HCT116 (cell line): ENCODE results near the gene CACNB2. TPM values are rescaled to one million over a fixed set of nuclear protein-coding genes. Genes with fewer than 3 reads are reported as not detected.

Source experiments
- ATAC-seq: fragments of 200-7000 bp; cut with Tn5 transposase; 2 replicates; pipeline ENCODE4 v1.9.1; 2020; ENCODE audit warnings: mild to moderate bottlenecking, moderate library complexity
- BruUV-seq: library from RNA; stranded (reverse); fragments of 400-500 nt; replicated peaks from 2 replicates; lab custom pipeline; 2021; lab: Mats Ljungman, UMichigan
- CTCF ChIA-PET: fragments of 300-600 bp; sonication (Branson Sonifier 250); formaldehyde crosslinking; loops from one replicate; lab custom pipeline; 2021; ENCODE audit warnings: antibody characterized with exemption; lab: Charles Lee
- POLR2A ChIA-PET: fragments of 300-600, 350-600 bp; sonication (Branson Sonifier 250); formaldehyde crosslinking; loops from one replicate; lab custom pipeline; 2021; ENCODE audit warnings: antibody characterized with exemption; lab: Charles Lee
- RAD21 ChIA-PET, 2 experiments: fragments of 300-600 bp; sonication (Branson Sonifier 250); formaldehyde crosslinking; loops; one replicate each; lab custom pipeline; 2023; ENCODE audit warnings: low total read pairs in 2 of 2; ENCODE audit not compliant: uncharacterized antibody in 2 of 2, unreplicated experiment in 2 of 2, low non-redundant PET in 1 of 2; lab: Charles Lee
- DNase-seq: peaks from one replicate; pipeline ENCODE4 v3.0.0-alpha.2; 2010; ENCODE audit warnings: low read depth, low spot score
- H2AFZ ChIP-seq: fragments of 200-600 bp; shearing (Covaris generic), sonication (generic); 2 replicates; pipeline ENCODE4 v1.6.1; 2017; ENCODE audit warnings: low read depth, mixed run types, mixed read lengths, antibody characterized with exemption, low read length; ENCODE audit not compliant: poor library complexity, severe bottlenecking
- H3K27ac ChIP-seq: 2 replicates; pipeline ENCODE4 v1.5.1; 2012; ENCODE audit warnings: low read depth, low read length
- H3K27me3 ChIP-seq: fragments of 200-600 bp; sonication (generic); 2 replicates; pipeline ENCODE4 v1.6.1; 2016; ENCODE audit warnings: mixed run types, low read length, mixed read lengths; ENCODE audit not compliant: insufficient read depth
- H3K36me3 ChIP-seq, 2 experiments: fragments of 200-500 bp in 1 of 2; fragments of 200-600 bp in 1 of 2; sonication (Bioruptor generic) in 1 of 2; sonication (generic) in 1 of 2; 2 replicates each; pipeline versions ENCODE4 v1.5.1 to v1.6.1; 2014 to 2016; ENCODE audit warnings: low read length in 2 of 2, inconsistent platforms in 1 of 2, mixed read lengths in 1 of 2, mixed run types in 1 of 2; ENCODE audit not compliant: insufficient read depth in 2 of 2, control insufficient read depth in 1 of 2
- H3K4me1 ChIP-seq, 2 experiments: fragments of 200-600 bp in 1 of 2; sonication (generic) in 1 of 2; 2 replicates each; pipeline versions ENCODE4 v1.5.1 to v1.6.1; 2012 to 2017; ENCODE audit warnings: low read length in 2 of 2, inconsistent platforms in 1 of 2, mild to moderate bottlenecking in 1 of 2, mixed read lengths in 1 of 2, mixed run types in 1 of 2, moderate library complexity in 1 of 2; ENCODE audit not compliant: insufficient read depth in 2 of 2, control insufficient read depth in 1 of 2
- H3K4me2 ChIP-seq: fragments of 200-600 bp; sonication (generic); 2 replicates; pipeline ENCODE4 v1.6.1; 2017; ENCODE audit warnings: mixed run types, low read length, mixed read lengths
- H3K4me3 ChIP-seq, 2 experiments: fragments of 200-600 bp in 1 of 2; sonication (generic) in 1 of 2; replicated peaks in 1 of 2; 2 replicates each; pipeline ENCODE4 v1.5.1; 2011 to 2016; ENCODE audit warnings: low read length in 2 of 2, control low read depth in 1 of 2, low read depth in 1 of 2, mild to moderate bottlenecking in 1 of 2, mixed read lengths in 1 of 2, mixed run types in 1 of 2
- H3K79me2 ChIP-seq: fragments of 200-600 bp; sonication (generic); 2 replicates; pipeline ENCODE4 v1.6.1; 2017; ENCODE audit warnings: mild to moderate bottlenecking, mixed run types, low read length, moderate library complexity, mixed read lengths; ENCODE audit not compliant: insufficient read depth
- H3K9ac ChIP-seq: fragments of 200-600 bp; sonication (generic); 2 replicates; pipeline ENCODE4 v1.6.1; 2016; ENCODE audit warnings: low read length, mixed read lengths
- H3K9me2 ChIP-seq: fragments of 200-600 bp; sonication (generic), shearing (Covaris generic); 2 replicates; pipeline ENCODE4 v1.6.1; 2017; ENCODE audit warnings: mixed run types, mild to moderate bottlenecking, moderate library complexity; ENCODE audit not compliant: insufficient read depth
- H3K9me3 ChIP-seq, 2 experiments: fragments of 200-500 bp in 1 of 2; fragments of 200-600 bp in 1 of 2; sonication (Bioruptor generic) in 1 of 2; sonication (generic) in 1 of 2; 2 replicates each; pipeline ENCODE4 v1.6.1; 2014 to 2017; ENCODE audit warnings: low read length in 2 of 2, mixed read lengths in 2 of 2, inconsistent platforms in 1 of 2, low read depth in 1 of 2, mild to moderate bottlenecking in 1 of 2, mixed run types in 1 of 2, moderate library complexity in 1 of 2; ENCODE audit not compliant: control insufficient read depth in 1 of 2, insufficient read depth in 1 of 2
- H4K20me1 ChIP-seq: fragments of 200-600 bp; sonication (generic), shearing (Covaris generic); 2 replicates; pipeline ENCODE4 v1.6.1; 2017; ENCODE audit warnings: mixed run types, mild to moderate bottlenecking, moderate library complexity; ENCODE audit not compliant: insufficient read depth
- ATF3 ChIP-seq: IDR thresholded peaks from 2 replicates; pipeline ENCODE4 v1.6.1; 2012
- CBX3 ChIP-seq: IDR thresholded peaks from 2 replicates; pipeline ENCODE4 v1.6.1; 2012; ENCODE audit warnings: low read depth
- CEBPB ChIP-seq: IDR thresholded peaks from 2 replicates; pipeline ENCODE4 v1.6.1; 2012; ENCODE audit warnings: low read depth
- EGR1 ChIP-seq: IDR thresholded peaks from 2 replicates; pipeline ENCODE4 v1.6.1; 2012; ENCODE audit warnings: low read depth
- ELF1 ChIP-seq: IDR thresholded peaks from 2 replicates; pipeline ENCODE4 v1.6.1; 2012; ENCODE audit warnings: low read depth, borderline replicate concordance
- EZH2 ChIP-seq: fragments of 200-600 bp; sonication (generic); IDR thresholded peaks from 2 replicates; pipeline ENCODE4 v1.6.1; 2017; ENCODE audit warnings: antibody characterized with exemption, mixed run types
- EZH2phosphoT487 ChIP-seq: fragments of 200-600 bp; IDR thresholded peaks from 2 replicates; pipeline ENCODE4 v1.6.1; 2018; ENCODE audit warnings: antibody characterized with exemption, borderline replicate concordance
- FOSL1 ChIP-seq: IDR thresholded peaks from 2 replicates; pipeline ENCODE4 v1.6.1; 2012; ENCODE audit warnings: low read depth
- JUND ChIP-seq: IDR thresholded peaks from 2 replicates; pipeline ENCODE4 v1.6.1; 2012
- POLR2A ChIP-seq: IDR thresholded peaks from 2 replicates; pipeline ENCODE4 v1.7.0; 2011; ENCODE audit warnings: borderline replicate concordance; ENCODE audit not compliant: insufficient read depth, insufficient read length; ENCODE audit errors: extremely low read depth
- REST ChIP-seq: IDR thresholded peaks from 2 replicates; pipeline ENCODE4 v1.6.1; 2012; ENCODE audit warnings: low read depth
- SIN3A ChIP-seq: IDR thresholded peaks from 2 replicates; pipeline ENCODE4 v1.6.1; 2012; ENCODE audit warnings: low read depth
- SP1 ChIP-seq: IDR thresholded peaks from 2 replicates; pipeline ENCODE4 v1.6.1; 2012; ENCODE audit warnings: low read depth
- SRF ChIP-seq: IDR thresholded peaks from 2 replicates; pipeline ENCODE4 v1.6.1; 2012; ENCODE audit warnings: low read depth
- TCF7L2 ChIP-seq: IDR thresholded peaks from 2 replicates; pipeline ENCODE4 v1.7.0; 2011; ENCODE audit warnings: borderline replicate concordance, inconsistent platforms; ENCODE audit not compliant: insufficient read depth, insufficient read length; ENCODE audit errors: extremely low read depth
- ZFX ChIP-seq: fragments of 450-650 bp; IDR thresholded peaks from 2 replicates; pipeline ENCODE4 v1.6.1; 2017
- intact Hi-C: fragments of 100-400 bp; cut with micrococcal nuclease; formaldehyde crosslinking; loops from 2 replicates; pipeline ENCODE4 v1.10.0; 2022
- total RNA-seq: library from RNA; stranded (reverse); gene quantifications from one replicate; pipeline ENCODE4 v1.2.1, GENCODE V29; 2021; ENCODE audit not compliant: unreplicated experiment
- TF ChIP-seq, protein P1 (sequence below): IDR thresholded peaks from 2 replicates; pipeline ENCODE4 v1.6.1; 2012
- TF ChIP-seq, protein P2 (sequence below), 3 experiments: fragments of 200-600 bp in 1 of 3; sonication (generic) in 1 of 3; IDR thresholded peaks in 2 of 3; conservative IDR thresholded peaks in 1 of 3; 2 replicates each; pipeline ENCODE4 v1.5.1; 2012 to 2017; ENCODE audit warnings: low read depth in 2 of 3, low read length in 2 of 3, antibody characterized with exemption in 1 of 3, borderline replicate concordance in 1 of 3, control low read depth in 1 of 3, mild to moderate bottlenecking in 1 of 3, mixed read lengths in 1 of 3, mixed run types in 1 of 3, moderate library complexity in 1 of 3; ENCODE audit not compliant: insufficient read depth in 1 of 3
- TF ChIP-seq, protein P3 (sequence below): IDR thresholded peaks from 2 replicates; pipeline ENCODE4 v1.6.1; 2011; ENCODE audit warnings: mild to moderate bottlenecking, low read length, moderate library complexity; ENCODE audit not compliant: insufficient replicate concordance; ENCODE audit errors: extremely low read depth

Gene CACNB2
- total RNA-seq, 1 experiment from 2014 or later = 0.71 TPM

- no peak for TF ChIP-seq EZH2
These were observed 417.7 kb downstream of the CACNB2 start (continued) for GRCh38 chr10:18557960-18558359.

GRCh38 chr10:18561861-18562551 lies 421.8 kb downstream of the CACNB2 start:
- DNase-seq (no peak), ATAC-seq (no peak)
- intact Hi-C loops = no loop called here

More at GRCh38 chr10:18561861-18562551, 421.8 kb downstream of the CACNB2 start:
- Histone ChIP-seq H4K20me1 (no peaks in the 10 kb centered on the region; the same call in 1 of the 2 replicates), H3K79me2 (no peaks in the 10 kb centered on the region), H3K4me2 (no peak overlapping the region), H3K4me1 (no peaks in the 10 kb centered on the region), H2AFZ (no peak overlapping the region), H3K27me3 (no peaks in the 10 kb centered on the region), H3K9me2 (no peaks in the 10 kb centered on the region), H3K27ac (no peak overlapping the region), H3K9me3 (peaks cover 21 to 22% of the 10 kb centered on the region in 2 experiments; a peak in 2 of 4 replicates), H3K36me3 (no peaks in the 10 kb centered on the region; a peak in 2 of 4 replicates), H3K4me3 (no peak overlapping the region), H3K9ac (no peak overlapping the region)
- no TSS peak for BruUV-seq
- CTCF ChIA-PET = no interaction called here
- RAD21 ChIA-PET = no interaction called here
- POLR2A ChIA-PET = no interaction called here
- TF ChIP-seq JUND = no peak
- TF ChIP-seq, protein P1, sequence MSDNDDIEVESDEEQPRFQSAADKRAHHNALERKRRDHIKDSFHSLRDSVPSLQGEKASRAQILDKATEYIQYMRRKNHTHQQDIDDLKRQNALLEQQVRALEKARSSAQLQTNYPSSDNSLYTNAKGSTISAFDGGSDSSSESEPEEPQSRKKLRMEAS = no peak
- no peak for TF ChIP-seq REST
- TF ChIP-seq SRF = no peak
- TF ChIP-seq, protein P2, sequence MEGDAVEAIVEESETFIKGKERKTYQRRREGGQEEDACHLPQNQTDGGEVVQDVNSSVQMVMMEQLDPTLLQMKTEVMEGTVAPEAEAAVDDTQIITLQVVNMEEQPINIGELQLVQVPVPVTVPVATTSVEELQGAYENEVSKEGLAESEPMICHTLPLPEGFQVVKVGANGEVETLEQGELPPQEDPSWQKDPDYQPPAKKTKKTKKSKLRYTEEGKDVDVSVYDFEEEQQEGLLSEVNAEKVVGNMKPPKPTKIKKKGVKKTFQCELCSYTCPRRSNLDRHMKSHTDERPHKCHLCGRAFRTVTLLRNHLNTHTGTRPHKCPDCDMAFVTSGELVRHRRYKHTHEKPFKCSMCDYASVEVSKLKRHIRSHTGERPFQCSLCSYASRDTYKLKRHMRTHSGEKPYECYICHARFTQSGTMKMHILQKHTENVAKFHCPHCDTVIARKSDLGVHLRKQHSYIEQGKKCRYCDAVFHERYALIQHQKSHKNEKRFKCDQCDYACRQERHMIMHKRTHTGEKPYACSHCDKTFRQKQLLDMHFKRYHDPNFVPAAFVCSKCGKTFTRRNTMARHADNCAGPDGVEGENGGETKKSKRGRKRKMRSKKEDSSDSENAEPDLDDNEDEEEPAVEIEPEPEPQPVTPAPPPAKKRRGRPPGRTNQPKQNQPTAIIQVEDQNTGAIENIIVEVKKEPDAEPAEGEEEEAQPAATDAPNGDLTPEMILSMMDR (IDR thresholded peaks at IDR 0.05 in 2 of 3, conservative IDR thresholded peaks at IDR 0.05 in 1 of 3; ENCODE audit: borderline replicate concordance in 1 of 3, insufficient read depth in 1 of 3, low read depth in 2 of 3, low read length in 2 of 3) = no peak
- no peak for TF ChIP-seq CEBPB
- TF ChIP-seq EGR1 = no peak
- no peak for TF ChIP-seq ZFX
- TF ChIP-seq TCF7L2 = no peak
- TF ChIP-seq CBX3 = no peak
- TF ChIP-seq POLR2A = no peak
- TF ChIP-seq SIN3A = no peak
- TF ChIP-seq ATF3 = no peak
- TF ChIP-seq, protein P3, sequence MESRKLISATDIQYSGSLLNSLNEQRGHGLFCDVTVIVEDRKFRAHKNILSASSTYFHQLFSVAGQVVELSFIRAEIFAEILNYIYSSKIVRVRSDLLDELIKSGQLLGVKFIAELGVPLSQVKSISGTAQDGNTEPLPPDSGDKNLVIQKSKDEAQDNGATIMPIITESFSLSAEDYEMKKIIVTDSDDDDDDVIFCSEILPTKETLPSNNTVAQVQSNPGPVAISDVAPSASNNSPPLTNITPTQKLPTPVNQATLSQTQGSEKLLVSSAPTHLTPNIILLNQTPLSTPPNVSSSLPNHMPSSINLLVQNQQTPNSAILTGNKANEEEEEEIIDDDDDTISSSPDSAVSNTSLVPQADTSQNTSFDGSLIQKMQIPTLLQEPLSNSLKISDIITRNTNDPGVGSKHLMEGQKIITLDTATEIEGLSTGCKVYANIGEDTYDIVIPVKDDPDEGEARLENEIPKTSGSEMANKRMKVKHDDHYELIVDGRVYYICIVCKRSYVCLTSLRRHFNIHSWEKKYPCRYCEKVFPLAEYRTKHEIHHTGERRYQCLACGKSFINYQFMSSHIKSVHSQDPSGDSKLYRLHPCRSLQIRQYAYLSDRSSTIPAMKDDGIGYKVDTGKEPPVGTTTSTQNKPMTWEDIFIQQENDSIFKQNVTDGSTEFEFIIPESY = no peak
- no peak for TF ChIP-seq SP1
- TF ChIP-seq EZH2phosphoT487 = no peak
- TF ChIP-seq FOSL1 = no peak
- TF ChIP-seq ELF1 = no peak
